22Rv1 (cell line): ENCODE measurements around the gene MACF1.

ENCODE experiments used
- H3K27ac ChIP-seq: fragments of 450-650 bp; 2 replicates; pipeline ENCODE4 v1.5.1; 2017
- ZFX ChIP-seq: fragments of 450-650 bp; IDR thresholded peaks from 2 replicates; pipeline ENCODE4 v1.6.1; 2017; ENCODE audit warnings: antibody characterized with exemption, borderline replicate concordance
- TF ChIP-seq, protein P1 (sequence below): fragments of 450-650 bp; IDR thresholded peaks from 2 replicates; pipeline ENCODE4 v1.5.1; 2017; ENCODE audit warnings: mild to moderate bottlenecking

MACF1 gene

DNA sequence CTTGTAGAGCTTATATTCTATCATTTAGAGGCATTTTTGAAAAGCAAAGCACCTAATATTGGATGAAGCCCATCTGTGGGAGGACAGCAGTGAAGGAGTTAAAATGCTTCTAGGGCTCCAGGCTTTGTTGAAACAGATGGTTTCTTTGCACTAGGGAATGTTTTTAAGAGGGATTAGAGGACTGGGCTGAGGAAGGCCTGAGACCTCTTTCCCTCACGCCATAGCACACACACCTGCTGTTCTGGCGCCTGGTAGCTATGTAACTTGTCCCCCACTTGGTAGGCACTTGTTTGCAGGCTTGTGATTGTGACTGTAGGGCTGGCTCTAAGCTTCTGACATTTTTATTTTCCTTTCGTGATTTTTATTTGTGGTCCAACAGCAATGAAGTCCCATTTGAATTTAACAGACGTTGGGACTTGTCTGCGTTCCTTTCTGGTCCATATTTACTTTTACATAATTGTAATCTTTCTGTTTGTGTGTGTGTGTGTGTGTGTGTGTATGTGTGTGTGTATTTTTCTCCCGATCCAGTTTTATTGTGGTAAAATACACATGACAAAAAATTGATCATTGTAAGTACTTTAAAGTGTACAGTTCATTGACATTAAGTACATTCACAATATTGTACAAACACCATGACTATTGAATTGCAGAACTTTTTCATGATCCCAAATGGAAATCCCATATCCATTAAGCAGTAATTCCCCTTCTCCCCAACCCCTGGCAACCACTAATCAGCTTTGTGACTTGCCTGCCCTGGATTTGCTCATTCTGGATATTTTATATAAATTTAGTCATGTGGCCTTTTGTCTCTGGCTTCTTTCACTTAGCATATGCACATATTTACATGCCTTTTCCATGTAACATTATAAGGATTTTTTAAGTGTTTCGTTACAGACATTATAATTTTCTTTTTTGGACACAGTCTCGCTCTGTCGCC is 33.5 kb upstream of the MACF1 start:
- no peak overlapping the region for H3K27ac ChIP-seq

DNA sequence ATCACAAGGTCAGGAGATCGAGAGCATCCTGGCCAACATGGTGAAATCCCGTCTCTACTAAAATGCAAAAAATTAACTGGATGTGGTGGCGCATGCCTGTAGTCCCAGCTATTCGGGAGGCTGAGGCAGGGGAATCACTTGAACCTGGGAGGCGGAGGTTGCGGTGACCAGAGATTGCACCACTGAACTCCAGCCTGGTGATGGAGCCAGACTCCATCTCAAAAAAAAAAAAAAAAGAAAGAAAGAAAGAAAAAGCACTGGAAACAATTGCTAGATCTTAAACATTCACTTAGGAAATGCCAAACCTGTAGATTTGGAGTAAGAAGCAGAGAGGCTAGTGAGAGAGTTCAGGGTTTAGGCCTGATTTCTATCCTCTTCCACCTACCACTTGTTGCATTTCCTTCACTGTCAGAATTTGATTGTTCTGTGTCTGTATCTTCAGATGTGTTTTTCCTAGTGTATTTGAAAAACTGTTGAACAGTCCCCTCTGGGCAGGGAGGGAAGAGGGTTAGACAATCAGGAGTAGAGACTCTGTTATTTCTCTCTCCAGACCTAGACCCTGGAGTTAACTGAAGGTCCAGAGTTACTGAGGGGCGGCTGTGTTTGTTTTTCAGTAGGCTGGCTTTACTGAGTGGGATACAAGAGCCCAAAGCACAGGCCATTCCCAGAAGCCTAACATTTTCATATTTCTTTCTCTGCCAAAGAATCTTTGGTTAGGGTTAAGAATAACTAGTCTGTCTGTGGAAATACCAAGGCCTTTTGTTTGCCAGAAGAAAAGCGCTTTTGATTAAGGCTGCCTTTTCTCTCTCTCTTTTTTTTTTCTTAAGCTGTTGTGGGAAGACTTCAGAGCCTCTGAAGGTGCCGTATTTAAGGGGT is 31.1 kb upstream of the MACF1 start:
- no peak overlapping the region for H3K27ac ChIP-seq
- TF ChIP-seq, protein P1, sequence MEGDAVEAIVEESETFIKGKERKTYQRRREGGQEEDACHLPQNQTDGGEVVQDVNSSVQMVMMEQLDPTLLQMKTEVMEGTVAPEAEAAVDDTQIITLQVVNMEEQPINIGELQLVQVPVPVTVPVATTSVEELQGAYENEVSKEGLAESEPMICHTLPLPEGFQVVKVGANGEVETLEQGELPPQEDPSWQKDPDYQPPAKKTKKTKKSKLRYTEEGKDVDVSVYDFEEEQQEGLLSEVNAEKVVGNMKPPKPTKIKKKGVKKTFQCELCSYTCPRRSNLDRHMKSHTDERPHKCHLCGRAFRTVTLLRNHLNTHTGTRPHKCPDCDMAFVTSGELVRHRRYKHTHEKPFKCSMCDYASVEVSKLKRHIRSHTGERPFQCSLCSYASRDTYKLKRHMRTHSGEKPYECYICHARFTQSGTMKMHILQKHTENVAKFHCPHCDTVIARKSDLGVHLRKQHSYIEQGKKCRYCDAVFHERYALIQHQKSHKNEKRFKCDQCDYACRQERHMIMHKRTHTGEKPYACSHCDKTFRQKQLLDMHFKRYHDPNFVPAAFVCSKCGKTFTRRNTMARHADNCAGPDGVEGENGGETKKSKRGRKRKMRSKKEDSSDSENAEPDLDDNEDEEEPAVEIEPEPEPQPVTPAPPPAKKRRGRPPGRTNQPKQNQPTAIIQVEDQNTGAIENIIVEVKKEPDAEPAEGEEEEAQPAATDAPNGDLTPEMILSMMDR, result no peak
- TF ChIP-seq ZFX, result no peak

More for the DNA sequence above, 33.5 kb upstream of the MACF1 start:
- no peak for TF ChIP-seq ZFX
- TF ChIP-seq, protein P1, result no peak

DNA sequence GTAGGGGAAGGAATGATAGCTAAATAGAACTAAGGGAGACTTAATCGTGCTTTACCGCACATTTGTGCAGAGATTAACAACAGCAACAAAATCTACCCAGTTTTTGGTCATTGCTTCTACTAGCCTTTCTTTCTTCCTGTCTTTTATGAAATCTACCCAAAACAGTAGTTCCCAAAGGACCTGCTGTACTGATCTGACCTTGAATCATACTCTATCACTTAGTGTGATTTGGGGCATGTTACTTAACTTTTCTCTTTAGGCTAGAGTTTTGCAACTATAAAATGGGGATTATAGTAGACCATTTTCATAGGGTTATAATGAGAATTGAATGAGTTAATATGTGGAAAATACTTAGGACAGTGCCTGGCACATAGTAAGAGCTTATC is 30.5 kb upstream of the MACF1 start:
- TF ChIP-seq ZFX, result no peak
- TF ChIP-seq, protein P1, result no peak
- H3K27ac ChIP-seq, result no peak overlapping the region

DNA sequence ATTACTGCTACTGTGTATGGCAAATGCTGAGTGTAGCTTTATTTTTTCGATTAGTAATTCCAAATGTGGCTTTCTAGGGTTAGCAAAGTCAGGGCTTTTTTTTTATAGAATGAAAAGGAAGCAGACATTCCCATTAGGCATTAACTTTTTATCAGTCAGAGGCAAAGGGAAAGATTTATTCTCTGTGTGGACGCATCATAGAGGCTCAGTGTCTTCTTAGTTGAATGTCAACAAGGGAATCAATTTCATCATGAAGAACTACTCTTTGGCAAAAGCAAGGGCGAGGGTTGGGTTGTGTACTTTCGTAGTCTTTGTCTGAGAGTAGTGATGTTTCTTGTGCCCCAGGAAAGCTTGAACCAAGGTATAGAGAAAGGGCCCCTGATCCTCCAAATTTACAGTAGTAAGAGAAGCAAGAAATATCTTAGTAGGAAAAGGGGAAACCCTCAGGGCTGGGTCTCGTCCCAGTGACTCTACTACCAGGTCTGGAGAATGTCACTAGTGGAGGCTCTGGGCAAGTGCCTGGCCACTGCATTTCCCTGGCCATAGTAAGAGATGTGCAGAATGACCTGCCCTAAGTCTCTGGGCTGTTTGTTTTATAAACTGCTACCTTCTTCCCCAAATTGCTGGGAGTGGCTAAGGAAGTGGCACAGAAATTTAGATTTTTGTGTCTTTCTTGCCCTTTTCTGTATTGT is 30.0 kb upstream of the MACF1 start:
- no peak overlapping the region for H3K27ac ChIP-seq

DNA sequence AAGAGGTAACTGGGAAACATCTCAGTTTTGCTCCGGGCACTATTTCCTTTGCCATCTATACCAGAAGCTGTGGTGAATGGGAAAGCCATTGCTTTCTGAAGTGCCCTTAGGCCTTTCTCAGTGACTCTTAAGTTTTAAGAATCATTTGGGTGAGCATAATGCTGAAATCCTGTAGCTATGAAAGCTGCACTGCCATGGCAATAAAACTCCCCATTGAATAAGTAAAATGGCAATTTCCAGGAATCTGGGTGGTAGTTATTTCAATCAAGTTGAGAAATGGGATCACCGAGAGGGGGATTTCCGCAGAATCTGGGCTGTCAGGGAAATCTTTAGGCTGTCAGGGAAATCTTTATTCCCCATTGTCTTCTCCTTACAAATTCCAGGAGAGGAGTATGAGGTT is 26.8 kb upstream of the MACF1 start:
- H3K27ac ChIP-seq, result no peak overlapping the region
- no peak for TF ChIP-seq ZFX
- TF ChIP-seq, protein P1, result no peak

More for the DNA sequence above, 30.0 kb upstream of the MACF1 start:
- TF ChIP-seq, protein P1, result no peak

DNA sequence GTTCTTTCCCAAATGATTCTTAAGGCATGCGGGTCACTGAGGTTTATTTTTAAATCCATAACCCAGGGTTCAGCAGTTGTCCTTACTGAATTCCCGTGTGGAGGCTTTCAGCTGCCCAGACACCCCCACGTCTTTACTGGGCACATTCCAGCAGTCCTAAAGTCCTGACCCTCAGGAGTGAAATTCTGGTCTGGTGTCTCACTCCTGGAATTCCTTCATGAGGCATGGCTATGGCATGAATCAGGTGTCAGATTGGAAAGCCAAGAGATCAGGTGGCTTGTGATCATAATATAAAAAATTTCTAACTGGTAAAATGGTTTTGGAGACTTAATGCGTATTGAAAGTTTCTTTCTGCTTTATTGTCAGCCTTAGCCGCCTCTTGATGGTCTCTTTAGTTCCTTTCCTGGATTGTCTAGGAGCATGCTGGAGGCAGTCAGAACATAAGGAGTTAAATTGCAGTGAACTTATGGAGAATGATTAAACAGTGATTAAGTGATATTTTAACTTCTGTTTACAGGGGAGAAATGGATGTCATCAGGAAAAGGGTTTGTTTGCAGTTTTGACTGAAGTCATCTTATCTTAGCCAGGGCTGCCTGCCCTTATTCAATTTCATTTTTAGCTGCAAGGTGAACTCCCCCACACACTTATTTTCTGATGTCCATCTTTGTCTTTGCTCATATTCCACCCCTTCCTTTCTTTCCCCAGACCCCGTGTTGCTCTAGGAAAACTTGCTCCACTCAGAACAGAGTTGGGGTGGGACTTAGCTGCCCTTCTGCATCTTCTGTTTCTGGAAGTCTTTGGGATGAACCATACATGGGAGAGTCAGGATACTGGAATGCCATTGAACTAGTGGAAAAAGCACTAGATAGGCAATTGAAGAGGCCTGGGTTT is 25.7 kb upstream of the MACF1 start:
- no peak for TF ChIP-seq ZFX
- TF ChIP-seq, protein P1, result no peak
- no peak overlapping the region for H3K27ac ChIP-seq
